Chondrocyte (in vitro differentiated cells): ENCODE results near the gene PTGR2. TPM values are rescaled to one million over a fixed set of nuclear protein-coding genes. Genes with fewer than 3 reads are reported as not detected.

Source experiments
- DNase-seq: peaks from one replicate; pipeline ENCODE4 v3.0.0; 2021; ENCODE audit warnings: mixed read lengths, low spot score
- H3K27ac Mint-ChIP-seq: one replicate; pipeline ENCODE4 v1.8.0; 2021; ENCODE audit warnings: mild to moderate bottlenecking, moderate library complexity, mixed read lengths; ENCODE audit not compliant: unreplicated experiment
- H3K27me3 Mint-ChIP-seq: 2 replicates; pipeline ENCODE4 v1.8.0; 2021; ENCODE audit warnings: low read depth, mixed read lengths
- H3K36me3 Mint-ChIP-seq: 2 replicates; pipeline ENCODE4 v1.8.0; 2021; ENCODE audit warnings: low read depth, mixed read lengths
- H3K4me1 Mint-ChIP-seq: 2 replicates; pipeline ENCODE4 v1.8.0; 2021; ENCODE audit warnings: low read depth, mild to moderate bottlenecking, mixed read lengths
- H3K4me3 Mint-ChIP-seq: one replicate; pipeline ENCODE4 v1.8.0; 2021; ENCODE audit warnings: mild to moderate bottlenecking, moderate library complexity, mixed read lengths; ENCODE audit not compliant: unreplicated experiment
- H3K9me3 Mint-ChIP-seq: 2 replicates; pipeline ENCODE4 v1.8.0; 2021; ENCODE audit warnings: low read depth, mixed read lengths
- total RNA-seq: library from RNA; stranded (reverse); gene quantifications from 3 replicates; pipeline ENCODE4 v1.2.1, GENCODE V29; 2021
- TF ChIP-seq, protein P1 (sequence below): fragments of 200-600 bp; sonication (generic); IDR thresholded peaks from 2 replicates; pipeline ENCODE4 v1.5.0; 2021; ENCODE audit warnings: antibody characterized with exemption, mild to moderate bottlenecking, moderate library complexity

The PTGR2 gene
- total RNA-seq, 1 donor from 2014 or later = 2.1 TPM

DNA sequence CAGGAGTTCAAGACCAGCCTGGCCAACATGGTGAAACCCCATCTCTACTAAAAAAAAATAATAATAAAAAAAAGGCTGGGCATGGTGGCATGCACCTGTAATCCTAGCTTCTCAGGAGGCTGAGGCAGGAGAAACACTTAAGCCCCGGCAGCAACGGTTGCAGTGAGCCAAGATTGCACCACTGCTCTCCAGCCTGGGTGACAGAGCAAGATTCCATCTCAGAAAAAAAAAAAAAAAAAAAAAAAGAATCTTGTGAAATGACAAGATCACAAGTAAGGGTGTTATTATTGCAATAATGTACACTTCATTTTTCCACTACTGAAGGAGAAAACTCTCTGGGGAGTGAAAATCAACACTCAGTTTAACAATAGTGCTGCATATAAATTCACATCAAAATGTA lies 8.8 kb upstream of the PTGR2 start:
- Mint-ChIP-seq H3K9me3 (no peaks in the 10 kb centered on the region), H3K27me3 (no peaks in the 10 kb centered on the region), H3K4me1 (peaks cover 5% of the 10 kb centered on the region), H3K36me3 (no peaks in the 10 kb centered on the region), H3K27ac (no peak overlapping the region), H3K4me3 (no peak overlapping the region)
- TF ChIP-seq, protein P1, sequence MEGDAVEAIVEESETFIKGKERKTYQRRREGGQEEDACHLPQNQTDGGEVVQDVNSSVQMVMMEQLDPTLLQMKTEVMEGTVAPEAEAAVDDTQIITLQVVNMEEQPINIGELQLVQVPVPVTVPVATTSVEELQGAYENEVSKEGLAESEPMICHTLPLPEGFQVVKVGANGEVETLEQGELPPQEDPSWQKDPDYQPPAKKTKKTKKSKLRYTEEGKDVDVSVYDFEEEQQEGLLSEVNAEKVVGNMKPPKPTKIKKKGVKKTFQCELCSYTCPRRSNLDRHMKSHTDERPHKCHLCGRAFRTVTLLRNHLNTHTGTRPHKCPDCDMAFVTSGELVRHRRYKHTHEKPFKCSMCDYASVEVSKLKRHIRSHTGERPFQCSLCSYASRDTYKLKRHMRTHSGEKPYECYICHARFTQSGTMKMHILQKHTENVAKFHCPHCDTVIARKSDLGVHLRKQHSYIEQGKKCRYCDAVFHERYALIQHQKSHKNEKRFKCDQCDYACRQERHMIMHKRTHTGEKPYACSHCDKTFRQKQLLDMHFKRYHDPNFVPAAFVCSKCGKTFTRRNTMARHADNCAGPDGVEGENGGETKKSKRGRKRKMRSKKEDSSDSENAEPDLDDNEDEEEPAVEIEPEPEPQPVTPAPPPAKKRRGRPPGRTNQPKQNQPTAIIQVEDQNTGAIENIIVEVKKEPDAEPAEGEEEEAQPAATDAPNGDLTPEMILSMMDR = no peak
- DNase-seq = no peak

DNA sequence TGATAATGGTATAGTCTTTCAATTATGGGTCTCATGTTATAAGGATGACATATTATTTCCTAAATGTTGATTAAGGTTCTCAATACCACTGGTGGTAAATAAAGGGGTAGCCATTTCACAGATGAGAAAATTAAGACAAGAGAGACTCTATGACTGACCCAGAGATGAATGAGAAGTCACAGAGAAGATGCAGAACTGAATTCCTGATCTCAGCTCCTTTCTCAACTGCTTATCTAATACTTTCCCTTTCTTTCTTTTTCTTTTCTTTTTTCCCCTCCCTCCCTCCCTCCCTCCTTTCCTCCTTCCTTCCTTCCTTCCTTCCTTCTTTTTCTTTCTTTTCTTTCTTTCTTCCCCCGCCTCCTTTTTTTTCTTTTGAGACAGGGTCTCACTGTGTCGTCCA lies 8.3 kb upstream of the PTGR2 start:
- Mint-ChIP-seq H3K4me3 (no peak overlapping the region), H3K27ac (no peak overlapping the region), H3K36me3 (no peaks in the 10 kb centered on the region), H3K27me3 (no peaks in the 10 kb centered on the region), H3K4me1 (peaks cover 5% of the 10 kb centered on the region), H3K9me3 (no peaks in the 10 kb centered on the region)
- no peak for DNase-seq
- TF ChIP-seq, protein P1 = no peak

DNA sequence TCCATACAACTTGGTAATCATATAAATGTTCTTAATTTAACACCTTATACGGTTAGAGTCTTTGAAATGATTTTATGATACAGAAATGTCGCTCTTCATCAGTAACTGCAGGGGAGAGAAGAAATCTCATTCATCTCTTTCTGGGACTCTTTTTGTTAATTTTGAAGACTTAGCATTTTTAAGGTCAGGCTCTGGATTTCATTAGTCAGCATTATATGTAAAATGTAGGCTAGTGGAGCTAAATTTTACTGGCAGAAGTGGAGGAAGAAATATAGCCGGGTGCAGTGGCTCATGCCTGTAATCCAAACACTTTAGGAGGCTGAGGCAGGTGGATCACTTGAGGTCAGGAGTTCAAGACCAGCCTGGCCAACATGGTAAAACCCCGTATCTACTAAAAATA lies 4.7 kb upstream of the PTGR2 start:
- TF ChIP-seq, protein P1 = no peak
- H3K27ac Mint-ChIP-seq = no peak overlapping the region
- no peak for DNase-seq
- no peaks in the 10 kb centered on the region for H3K27me3 Mint-ChIP-seq
- no peak overlapping the region for H3K4me3 Mint-ChIP-seq
- H3K4me1 Mint-ChIP-seq = peaks cover 10% of the 10 kb centered on the region
- H3K36me3 Mint-ChIP-seq = no peaks in the 10 kb centered on the region
- no peaks in the 10 kb centered on the region for H3K9me3 Mint-ChIP-seq

DNA sequence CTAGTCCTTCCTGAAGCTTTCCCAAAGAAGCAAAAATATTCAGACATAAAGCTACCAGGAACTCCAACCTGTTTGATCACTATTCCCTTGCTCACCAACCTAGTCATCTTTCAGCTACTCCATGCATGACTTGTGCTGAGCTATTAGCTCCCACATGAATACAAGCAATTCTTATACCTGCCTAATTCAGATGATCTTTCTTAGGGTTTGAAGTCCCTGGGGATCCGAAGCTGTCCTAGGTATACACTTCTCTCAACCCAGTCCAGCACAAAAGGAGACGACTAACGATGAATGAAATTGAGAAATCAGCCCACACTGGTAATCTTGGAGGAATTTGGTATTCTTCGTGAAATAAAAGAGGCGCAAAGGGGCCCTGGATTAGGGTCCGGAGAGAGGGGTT lies 631 bp upstream of the PTGR2 start:
- H3K9me3 Mint-ChIP-seq = no peaks in the 10 kb centered on the region
- H3K4me1 Mint-ChIP-seq = peaks cover 19% of the 10 kb centered on the region
- H3K27me3 Mint-ChIP-seq = no peaks in the 10 kb centered on the region
- TF ChIP-seq, protein P1 = no peak
- peak overlapping the region; percentile 99 for H3K27ac Mint-ChIP-seq
- DNase-seq = no peak
- H3K36me3 Mint-ChIP-seq = no peaks in the 10 kb centered on the region
- peak overlapping the region; percentile 97 for H3K4me3 Mint-ChIP-seq

DNA sequence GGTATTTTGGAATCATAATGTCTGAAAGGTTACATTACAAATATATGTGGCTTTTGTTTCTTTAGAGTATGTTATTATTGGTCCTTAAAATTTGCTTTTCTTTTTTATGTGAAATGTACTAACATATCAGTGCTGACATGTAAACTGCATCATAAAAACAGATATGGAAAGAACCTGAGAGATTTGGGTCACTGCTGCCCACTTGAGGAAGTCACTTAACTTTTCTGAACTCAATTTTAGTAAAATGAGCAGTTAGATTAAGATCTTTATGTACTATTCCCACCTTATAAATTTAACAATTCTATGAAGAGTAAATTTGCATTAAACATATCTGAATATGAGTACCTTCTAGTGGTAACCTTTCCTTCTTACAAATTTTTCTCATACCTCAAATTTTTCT lies 7.5 kb downstream of the PTGR2 start:
- DNase-seq = no peak
- no peak overlapping the region for H3K4me3 Mint-ChIP-seq
- H3K9me3 Mint-ChIP-seq = no peaks in the 10 kb centered on the region
- no peaks in the 10 kb centered on the region for H3K27me3 Mint-ChIP-seq
- no peaks in the 10 kb centered on the region for H3K36me3 Mint-ChIP-seq
- H3K4me1 Mint-ChIP-seq = no peaks in the 10 kb centered on the region
- TF ChIP-seq, protein P1 = peak; percentile 71
- H3K27ac Mint-ChIP-seq = no peak overlapping the region
